ENCODE data around the gene MAPK1.
A peak's percentile ranks its signal among the peaks of the same experiment; 100 is the strongest.
"Not testable (repeated sequence)": the region's sequence is repeated elsewhere in the genome, so short reads cannot be mapped to it uniquely, and the experiment has no call there.

Gene MAPK1

GRCh38 chr22:21725956-21726649 is 141.3 kb downstream of the MAPK1 start:
- DNase-seq (ENCODE audit: low read depth), result no peak

DNA sequence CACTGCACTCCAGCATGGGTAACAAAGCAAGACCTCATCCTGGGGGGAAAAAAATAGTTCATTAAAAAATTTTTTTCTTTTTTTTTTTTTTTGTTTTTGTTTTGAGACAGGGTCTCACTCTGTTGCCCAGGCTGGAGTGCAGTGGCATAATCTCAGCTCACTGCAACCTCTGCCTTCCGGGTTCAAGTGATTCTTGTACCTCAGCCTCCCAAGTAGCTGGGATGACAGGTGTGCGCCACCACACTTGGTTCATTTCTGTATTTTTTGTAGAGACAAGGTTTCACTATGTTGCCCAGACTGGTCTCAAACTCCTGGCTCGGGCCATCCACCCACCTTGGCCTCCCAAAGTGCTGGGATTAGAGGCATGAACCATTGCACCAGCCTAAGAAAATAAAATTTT is 142.9 kb downstream of the MAPK1 start:
- DNase-seq (ENCODE audit: low read depth), result not testable (repeated sequence)

DNA sequence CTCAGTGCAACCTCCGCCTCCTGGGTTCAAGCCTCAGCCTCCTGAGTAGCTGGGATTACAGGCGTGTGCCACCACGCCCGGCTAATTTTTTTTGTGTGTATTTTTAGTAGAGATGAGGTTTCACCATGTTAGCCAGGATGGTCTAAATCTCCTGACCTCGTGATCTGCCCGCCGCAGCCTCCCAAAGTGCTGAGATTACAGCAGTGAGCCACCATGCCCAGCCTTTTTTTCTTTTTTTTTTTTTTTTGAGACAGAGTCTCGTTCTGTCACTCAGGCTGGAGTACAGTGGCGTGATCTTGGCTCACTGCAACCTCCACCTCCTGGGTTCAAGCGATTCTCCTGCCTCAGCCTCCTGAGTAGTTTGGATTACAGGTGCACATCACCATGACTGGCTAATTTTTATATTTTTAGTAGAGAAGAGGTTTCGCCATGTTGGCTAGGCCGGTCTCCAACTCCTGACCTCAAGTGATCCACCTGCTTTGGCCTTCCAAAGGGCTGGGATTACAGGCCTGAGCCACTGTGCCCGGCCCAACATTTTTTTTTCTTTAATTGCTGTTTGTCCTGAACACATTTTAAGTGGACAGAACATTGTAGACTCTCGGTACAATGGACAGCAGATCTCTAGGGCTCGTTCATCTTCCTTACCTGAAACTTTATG is 146.1 kb downstream of the MAPK1 start:
- DNase-seq (ENCODE audit: low read depth), result not testable (repeated sequence)

DNA sequence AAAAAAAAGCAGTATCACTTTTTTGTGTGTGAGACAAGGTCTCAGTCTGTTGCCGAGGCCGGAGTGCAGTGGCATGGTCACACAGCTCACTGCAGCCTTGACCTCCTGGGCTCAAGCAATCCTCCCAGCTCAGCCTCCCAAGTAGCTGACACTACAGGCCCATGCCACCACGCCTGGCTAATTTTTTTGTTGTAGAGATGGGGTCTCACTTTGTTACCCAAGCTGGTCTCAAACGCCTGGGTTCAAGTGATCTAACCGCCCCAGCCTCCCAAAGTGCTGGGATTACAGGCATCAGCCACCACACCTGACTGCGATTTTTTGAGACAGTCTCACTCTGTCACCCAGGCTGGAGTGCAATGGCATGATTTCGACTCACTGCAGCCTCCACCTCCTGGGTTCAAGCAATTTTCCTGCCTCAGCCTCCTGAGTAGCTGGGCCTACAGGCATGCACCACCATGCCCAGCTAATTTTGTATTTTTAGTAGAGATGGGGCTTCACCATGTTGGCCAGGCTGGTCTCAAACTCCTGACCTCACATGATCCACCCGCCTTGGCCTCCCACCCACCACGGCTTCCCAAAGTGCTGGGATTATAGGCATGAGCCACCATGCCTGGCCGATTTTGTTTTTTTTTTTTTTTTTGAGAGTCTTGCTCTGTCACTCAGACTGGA is 147.1 kb downstream of the MAPK1 start:
- not testable (repeated sequence) for DNase-seq (ENCODE audit: low read depth)

DNA sequence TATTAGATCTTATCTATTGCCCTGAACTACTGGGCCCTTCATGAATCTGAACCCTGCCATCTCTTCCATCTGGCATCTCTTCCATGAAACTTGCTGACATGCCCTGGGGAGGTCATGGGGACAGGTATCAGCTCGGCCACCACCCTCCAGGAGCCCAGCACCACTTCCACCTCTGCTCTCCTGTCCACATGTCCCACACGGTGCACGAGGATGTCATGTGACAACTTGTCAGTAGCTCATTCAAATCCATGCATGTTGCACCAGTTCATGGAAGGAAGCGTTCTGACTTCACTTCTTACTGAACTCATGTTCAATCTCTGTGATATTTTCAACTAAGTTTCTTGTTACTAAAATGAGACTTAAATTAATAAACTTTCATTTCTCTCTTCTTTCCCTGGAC is 148.4 kb downstream of the MAPK1 start:
- DNase-seq (ENCODE audit: low read depth), result no peak

GRCh38 chr22:21718499-21718898 is 148.9 kb downstream of the MAPK1 start:
- DNase-seq (ENCODE audit: low read depth), result no peak

DNA sequence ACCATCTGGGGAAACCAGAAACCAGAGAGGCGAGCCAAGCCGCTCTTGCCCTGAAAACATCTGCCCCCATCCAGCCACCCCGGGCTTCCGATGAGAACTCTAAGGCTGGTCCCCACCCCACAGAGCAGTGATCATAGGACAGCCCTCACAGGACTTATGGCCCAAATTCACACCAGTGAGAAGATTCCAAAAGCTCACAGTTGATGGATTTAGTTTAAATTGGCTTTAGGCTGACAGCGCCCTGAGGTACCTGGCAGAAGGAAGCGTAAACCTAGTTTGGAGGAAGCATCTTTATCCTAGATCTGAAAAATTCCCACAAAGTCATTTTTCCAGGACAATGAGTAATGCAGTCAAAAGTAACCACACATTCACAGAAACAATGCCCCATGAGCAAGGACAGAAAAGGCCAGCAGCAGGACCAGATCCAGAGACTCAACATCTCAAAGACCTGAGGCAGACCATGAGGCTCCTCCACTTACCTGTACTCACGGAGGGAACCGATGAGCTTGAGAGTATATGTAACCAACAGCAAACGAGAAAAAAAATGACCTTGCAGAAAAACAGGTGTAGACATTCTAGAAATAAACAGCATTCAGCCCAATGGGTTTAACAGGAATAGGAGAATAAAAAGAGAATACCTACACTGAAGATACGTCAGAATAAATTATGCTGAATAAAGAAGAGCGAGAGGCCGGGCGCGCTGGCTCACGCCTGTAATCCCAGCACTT is 150.9 kb downstream of the MAPK1 start:
- DNase-seq (ENCODE audit: low read depth), result not testable (repeated sequence)

- no peak for DNase-seq (ENCODE audit: low read depth)
These were observed 152.7 kb downstream of the MAPK1 start for GRCh38 chr22:21714786-21715185.

DNA sequence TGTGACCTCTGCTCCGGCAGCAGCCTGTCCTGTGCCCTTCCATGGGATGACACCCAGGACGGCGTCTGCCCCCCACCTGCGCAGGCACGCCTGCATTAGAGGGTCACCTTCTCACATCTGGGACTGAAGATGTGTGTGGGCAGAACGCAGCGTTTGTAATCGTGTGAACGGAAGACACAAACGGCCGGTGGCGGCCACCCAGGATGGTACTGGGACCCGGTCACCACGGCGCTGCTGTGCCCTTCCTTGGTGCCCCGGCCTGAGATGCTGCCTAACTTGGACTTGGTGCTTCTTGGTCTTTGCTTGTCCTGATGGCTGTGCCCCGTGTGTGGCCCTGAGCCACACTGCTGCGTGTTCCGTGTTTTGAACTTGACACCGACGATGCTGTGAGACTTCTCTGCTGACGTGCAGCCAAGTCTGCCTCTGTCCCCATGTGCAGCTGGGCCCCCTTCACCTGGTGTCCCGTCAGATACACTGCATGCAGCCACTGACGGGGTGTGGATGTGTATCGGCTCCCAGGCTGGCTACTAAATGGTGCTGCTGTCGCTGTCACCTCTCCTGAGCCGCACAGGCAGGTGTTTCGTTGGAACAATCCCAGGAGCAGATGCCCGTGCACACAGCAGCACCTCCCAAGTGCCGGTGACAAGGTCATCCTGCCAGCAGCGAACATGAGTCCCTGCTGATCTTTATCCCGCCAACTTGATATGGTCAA is 153.2 kb downstream of the MAPK1 start:
- no peak for DNase-seq (ENCODE audit: low read depth)

- DNase-seq (ENCODE audit: low read depth), result no peak
These were observed 153.9 kb downstream of the MAPK1 start for GRCh38 chr22:21713428-21714058.

DNA sequence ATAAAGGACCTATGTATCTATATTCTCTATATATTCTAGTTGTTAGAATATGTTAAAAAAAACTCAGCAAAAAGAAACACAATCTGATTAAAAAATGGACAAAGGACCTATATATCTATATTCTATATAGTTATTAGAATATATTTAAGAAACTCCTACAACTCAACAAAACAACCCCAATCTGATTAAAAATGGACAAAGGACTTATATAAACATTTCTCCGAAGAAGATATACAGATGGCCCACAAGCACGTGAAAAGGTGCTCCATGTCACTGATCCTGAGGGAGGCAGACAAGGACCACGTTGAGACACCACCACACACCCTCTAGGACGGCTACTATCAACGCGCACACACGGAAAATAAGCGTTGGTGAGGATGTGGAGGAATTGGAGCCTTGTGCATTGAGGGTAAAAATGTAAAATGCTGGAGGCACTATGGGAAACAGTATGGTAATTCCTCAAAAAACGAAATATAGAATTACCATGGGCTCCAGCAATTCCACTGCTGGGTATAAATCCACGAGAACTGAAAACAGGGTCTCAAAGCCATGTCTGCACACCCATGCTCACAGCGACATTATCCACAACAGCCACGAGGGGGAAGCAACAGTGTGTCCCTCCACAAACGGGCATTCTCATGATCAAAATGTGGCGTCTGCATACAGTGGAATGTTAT is 154.6 kb downstream of the MAPK1 start:
- peak; percentile 24 for DNase-seq (ENCODE audit: low read depth)

DNA sequence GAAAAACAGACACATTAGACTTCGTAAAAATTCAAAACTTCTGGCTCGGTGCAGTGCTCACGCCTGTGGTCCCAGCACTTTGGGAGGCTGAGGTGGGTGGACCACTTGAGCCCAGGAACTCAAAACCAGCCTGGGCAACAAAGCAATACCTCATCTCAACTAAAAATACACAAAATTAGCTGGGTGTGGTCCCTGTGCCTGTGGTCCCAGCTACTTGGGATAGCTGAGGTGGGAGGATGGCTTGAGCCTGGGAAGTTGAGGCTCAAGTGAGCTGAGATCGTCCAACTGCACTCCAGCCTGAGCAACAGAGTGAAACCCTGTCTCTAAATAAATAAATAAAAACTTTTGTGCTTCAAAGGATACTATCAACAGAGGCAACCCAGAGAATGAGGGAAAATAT is 155.6 kb downstream of the MAPK1 start:
- no peak for DNase-seq (ENCODE audit: low read depth)

- DNase-seq (ENCODE audit: low read depth), result no peak
These were observed 157.3 kb downstream of the MAPK1 start for GRCh38 chr22:21710156-21710555.

DNA sequence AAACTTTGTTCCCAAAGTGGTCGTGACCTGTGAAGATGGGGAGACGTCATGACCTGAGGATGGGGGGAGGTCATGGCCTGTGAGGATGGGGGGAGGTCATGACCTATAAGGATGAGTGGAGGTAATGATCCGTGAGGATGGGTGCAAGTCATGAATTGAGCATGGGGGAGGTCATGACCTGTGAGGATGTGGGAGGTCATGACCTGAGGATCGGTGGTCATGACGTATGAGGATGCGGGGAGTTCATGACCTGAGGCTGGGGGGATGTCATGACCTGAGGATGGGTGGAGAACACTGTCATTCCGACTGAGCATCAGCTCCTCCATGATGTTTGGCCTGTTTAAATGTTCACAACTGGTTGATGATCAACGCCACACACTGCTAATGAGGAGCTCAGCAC is 157.8 kb downstream of the MAPK1 start:
- no peak for DNase-seq (ENCODE audit: low read depth)

DNA sequence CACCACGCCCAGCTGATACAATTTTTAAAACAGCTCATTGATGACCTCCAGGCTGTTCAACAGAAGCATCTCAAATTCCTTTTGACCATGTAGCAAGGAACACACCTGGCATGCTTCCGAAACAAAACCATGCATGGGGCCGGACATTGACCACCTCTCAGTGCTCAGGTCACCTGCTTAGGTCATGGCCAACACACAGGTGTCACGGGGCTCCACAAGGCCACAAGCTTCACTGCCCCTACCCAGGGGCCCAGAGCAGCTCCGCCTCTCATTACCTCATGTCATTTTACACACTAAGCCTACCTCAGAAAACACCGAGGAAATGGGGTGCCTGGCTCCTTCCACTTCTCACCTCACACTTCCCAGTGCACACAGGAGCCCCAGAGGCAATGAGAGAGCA is 158.5 kb downstream of the MAPK1 start:
- DNase-seq (ENCODE audit: low read depth), result no peak

GRCh38 chr22:21707677-21708076 is 159.8 kb downstream of the MAPK1 start:
- no peak for DNase-seq (ENCODE audit: low read depth)

Data from stimulated activated CD8-positive, alpha-beta memory T cell treated with anti-CD3 and anti-CD28 coated beads, Interleukin-15, amount 100 ng/mL, for 1 hour (primary cell).